Hepatocyte (in vitro differentiated cells): Measurements from ENCODE around the gene MXD3. TPM values are rescaled to one million over a fixed set of nuclear protein-coding genes. Genes with fewer than 3 reads are reported as not detected.

Experiments used
- DNase-seq: peaks from one replicate; pipeline ENCODE4 v3.0.0-alpha.2; 2016; ENCODE audit warnings: low spot score
- H2AFZ ChIP-seq: fragments of 200-600 bp; sonication (generic); 2 replicates; pipeline ENCODE4 v1.6.0; 2016; ENCODE audit warnings: antibody characterized with exemption, mild to moderate bottlenecking
- H3K27ac ChIP-seq: fragments of 200-600 bp; sonication (generic); 2 replicates; pipeline ENCODE4 v1.5.1; 2016; ENCODE audit warnings: mild to moderate bottlenecking
- H3K27me3 ChIP-seq: fragments of 200-600 bp; sonication (generic); 2 replicates; pipeline ENCODE4 v1.6.1; 2016
- H3K36me3 ChIP-seq: fragments of 200-600 bp; sonication (generic); replicated peaks from 2 replicates; pipeline ENCODE4 v1.5.1; 2016; ENCODE audit warnings: low read depth; ENCODE audit not compliant: insufficient read depth
- H3K4me1 ChIP-seq: fragments of 200-600 bp; sonication (generic); 2 replicates; pipeline ENCODE4 v1.5.1; 2016; ENCODE audit warnings: mild to moderate bottlenecking, moderate library complexity; ENCODE audit not compliant: insufficient read depth
- H3K4me2 ChIP-seq: fragments of 200-600 bp; sonication (generic); 2 replicates; pipeline ENCODE4 v1.6.0; 2016
- H3K4me3 ChIP-seq: fragments of 200-600 bp; sonication (generic); 2 replicates; pipeline ENCODE4 v1.5.1; 2016; ENCODE audit warnings: mild to moderate bottlenecking
- H3K79me2 ChIP-seq: fragments of 200-600 bp; sonication (generic); 2 replicates; pipeline ENCODE4 v1.6.0; 2017; ENCODE audit warnings: mild to moderate bottlenecking
- H3K9me2 ChIP-seq: fragments of 200-600 bp; sonication (generic); replicated peaks from 2 replicates; pipeline ENCODE4 v1.6.0; 2017; ENCODE audit warnings: mild to moderate bottlenecking; ENCODE audit not compliant: insufficient read depth
- H3K9me3 ChIP-seq: fragments of 200-600 bp; sonication (generic); 2 replicates; pipeline ENCODE4 v1.5.1; 2016; ENCODE audit warnings: low read depth, mild to moderate bottlenecking
- H4K20me1 ChIP-seq: fragments of 200-600 bp; sonication (generic); 2 replicates; pipeline ENCODE4 v1.6.0; 2016; ENCODE audit warnings: mild to moderate bottlenecking; ENCODE audit not compliant: insufficient read depth, poor library complexity, severe bottlenecking
- EZH2 ChIP-seq: fragments of 200-600 bp; sonication (generic); IDR thresholded peaks from 2 replicates; pipeline ENCODE4 v1.6.1; 2016; ENCODE audit warnings: antibody characterized with exemption, mild to moderate bottlenecking, borderline replicate concordance
- EZH2phosphoT487 ChIP-seq: fragments of 200-600 bp; sonication (generic); IDR thresholded peaks from one replicate; pipeline ENCODE4 v1.6.1; 2018; ENCODE audit warnings: antibody characterized with exemption, mild to moderate bottlenecking, low read depth, moderate library complexity; ENCODE audit not compliant: unreplicated experiment, severe bottlenecking
- WGBS: methylation state at CpG from one replicate; pipeline ENCODE4 v1.1.6; 2016; ENCODE audit warnings: low lambda C conversion rate; ENCODE audit errors: missing lambda C conversion rate; 5-methylcytosine and 5-hydroxymethylcytosine counted together
- polyA plus RNA-seq: library from polyadenylated mRNA; unstranded; fragments of >200 nt; fragmentation: Nextera tagmentation; extraction: Ambion mirVana; gene quantifications from 2 replicates; pipeline ENCODE4 v1.2.1, GENCODE V29; 2016
- total RNA-seq: library from RNA; depleted of rRNA; stranded (reverse); fragments of >200 nt; gene quantifications from 2 replicates; pipeline ENCODE4 v1.2.3, GENCODE V29; 2014
- TF ChIP-seq, protein P1 (sequence below): fragments of 200-600 bp; sonication (generic); IDR thresholded peaks from 2 replicates; pipeline ENCODE4 v1.5.1; 2016; ENCODE audit warnings: antibody characterized with exemption, mild to moderate bottlenecking; ENCODE audit not compliant: poor library complexity

MXD3 gene
- total and polyA plus RNA-seq, 2 experiments from 2014 or later = 11.9 to 22.3 TPM

DNA sequence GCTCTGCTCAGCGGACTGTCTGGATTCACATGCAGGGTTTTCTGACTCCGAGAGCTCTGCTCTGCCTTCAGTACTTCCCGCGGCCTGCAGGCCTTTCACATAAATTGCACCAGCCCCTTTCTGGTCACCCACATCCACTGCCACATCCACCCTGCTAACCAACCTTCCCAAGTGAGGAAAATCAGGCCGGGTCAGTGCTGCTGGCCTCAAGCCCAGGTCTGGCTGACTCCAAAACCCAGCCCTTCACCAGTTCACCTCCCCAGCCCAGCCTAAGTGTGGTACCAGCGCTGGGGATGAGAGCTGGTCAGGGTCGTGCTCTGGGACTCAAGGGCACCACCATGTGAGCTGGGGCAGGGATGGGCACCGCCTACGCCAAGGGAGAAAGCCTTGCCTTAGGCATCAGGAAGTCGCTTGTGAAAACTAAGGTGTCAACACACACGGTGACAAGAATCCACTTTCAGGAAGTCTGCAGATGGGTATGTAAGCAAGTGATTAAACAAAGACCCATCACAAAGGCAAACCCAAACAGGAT, 27.5 kb upstream of the MXD3 start:
- H2AFZ ChIP-seq = no peak overlapping the region
- H3K27ac ChIP-seq = no peak overlapping the region
- TF ChIP-seq EZH2 = no peak
- TF ChIP-seq, protein P1, sequence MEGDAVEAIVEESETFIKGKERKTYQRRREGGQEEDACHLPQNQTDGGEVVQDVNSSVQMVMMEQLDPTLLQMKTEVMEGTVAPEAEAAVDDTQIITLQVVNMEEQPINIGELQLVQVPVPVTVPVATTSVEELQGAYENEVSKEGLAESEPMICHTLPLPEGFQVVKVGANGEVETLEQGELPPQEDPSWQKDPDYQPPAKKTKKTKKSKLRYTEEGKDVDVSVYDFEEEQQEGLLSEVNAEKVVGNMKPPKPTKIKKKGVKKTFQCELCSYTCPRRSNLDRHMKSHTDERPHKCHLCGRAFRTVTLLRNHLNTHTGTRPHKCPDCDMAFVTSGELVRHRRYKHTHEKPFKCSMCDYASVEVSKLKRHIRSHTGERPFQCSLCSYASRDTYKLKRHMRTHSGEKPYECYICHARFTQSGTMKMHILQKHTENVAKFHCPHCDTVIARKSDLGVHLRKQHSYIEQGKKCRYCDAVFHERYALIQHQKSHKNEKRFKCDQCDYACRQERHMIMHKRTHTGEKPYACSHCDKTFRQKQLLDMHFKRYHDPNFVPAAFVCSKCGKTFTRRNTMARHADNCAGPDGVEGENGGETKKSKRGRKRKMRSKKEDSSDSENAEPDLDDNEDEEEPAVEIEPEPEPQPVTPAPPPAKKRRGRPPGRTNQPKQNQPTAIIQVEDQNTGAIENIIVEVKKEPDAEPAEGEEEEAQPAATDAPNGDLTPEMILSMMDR = no peak
- no peak for TF ChIP-seq EZH2phosphoT487
- H3K4me1 ChIP-seq = no peaks in the 10 kb centered on the region
- no peak overlapping the region for H3K4me3 ChIP-seq
- H3K79me2 ChIP-seq = peaks cover 50% of the 10 kb centered on the region
- no peaks in the 10 kb centered on the region for H3K9me2 ChIP-seq
- H4K20me1 ChIP-seq = peaks cover 16% of the 10 kb centered on the region
- no peaks in the 10 kb centered on the region for H3K9me3 ChIP-seq
- no peak overlapping the region for H3K4me2 ChIP-seq
- DNase-seq = no peak
- H3K27me3 ChIP-seq = no peaks in the 10 kb centered on the region
- 85% methylated on average over 11 of the region's 11 CpGs for WGBS
- H3K36me3 ChIP-seq = no peaks in the 10 kb centered on the region

DNA sequence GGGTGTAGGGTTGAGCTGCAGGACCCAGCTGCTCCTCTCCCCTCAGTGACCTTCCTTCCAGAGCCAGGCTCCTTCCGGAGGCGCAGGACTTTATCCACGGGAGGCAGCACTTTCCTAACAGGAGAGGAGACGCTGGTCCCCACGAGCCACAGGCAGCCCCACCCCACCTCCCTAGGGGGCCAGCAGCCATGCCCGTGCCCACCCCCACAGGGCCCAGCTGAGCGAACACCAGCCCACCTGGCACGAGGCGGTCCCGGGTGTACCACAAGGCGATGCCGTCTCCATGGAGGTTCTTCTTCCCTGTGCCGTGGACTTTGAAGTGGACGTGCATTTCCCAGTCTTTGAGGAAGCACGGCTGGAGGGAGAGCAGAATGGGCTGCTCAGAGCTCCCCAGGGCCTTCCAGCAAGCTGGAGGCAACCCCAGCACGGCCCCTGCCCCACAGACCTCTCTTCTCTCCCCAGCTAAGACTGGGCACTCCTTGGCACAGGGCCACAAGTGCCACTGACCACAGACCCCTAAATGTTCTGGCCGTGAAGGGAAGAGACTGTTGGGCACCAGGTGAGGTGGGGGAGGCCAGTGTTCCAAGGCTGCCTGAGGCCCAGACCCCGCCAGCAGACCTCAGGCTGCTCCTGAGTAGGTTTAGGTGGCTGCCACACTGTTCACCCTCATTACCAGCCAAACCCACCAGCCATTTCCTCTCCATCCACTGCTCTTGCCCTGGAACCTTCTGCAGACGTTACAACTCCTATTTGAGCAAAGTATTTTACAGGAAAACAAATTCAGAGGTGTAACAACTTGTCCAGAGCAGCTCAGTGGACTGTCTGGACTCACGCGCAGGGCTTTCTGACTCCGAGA, 26.8 kb upstream of the MXD3 start:
- 96% methylated on average over 14 of the region's 22 CpGs for WGBS
- TF ChIP-seq EZH2phosphoT487 = no peak
- no peak for TF ChIP-seq EZH2
- TF ChIP-seq, protein P1 = no peak
- DNase-seq = no peak
- Histone ChIP-seq H3K36me3 (no peaks in the 10 kb centered on the region), H2AFZ (no peak overlapping the region), H3K4me2 (no peak overlapping the region), H3K9me2 (no peaks in the 10 kb centered on the region), H3K27me3 (no peaks in the 10 kb centered on the region), H3K27ac (no peak overlapping the region), H4K20me1 (peaks cover 13% of the 10 kb centered on the region), H3K9me3 (no peaks in the 10 kb centered on the region), H3K4me3 (no peak overlapping the region), H3K79me2 (peaks cover 43% of the 10 kb centered on the region), H3K4me1 (no peaks in the 10 kb centered on the region)

DNA sequence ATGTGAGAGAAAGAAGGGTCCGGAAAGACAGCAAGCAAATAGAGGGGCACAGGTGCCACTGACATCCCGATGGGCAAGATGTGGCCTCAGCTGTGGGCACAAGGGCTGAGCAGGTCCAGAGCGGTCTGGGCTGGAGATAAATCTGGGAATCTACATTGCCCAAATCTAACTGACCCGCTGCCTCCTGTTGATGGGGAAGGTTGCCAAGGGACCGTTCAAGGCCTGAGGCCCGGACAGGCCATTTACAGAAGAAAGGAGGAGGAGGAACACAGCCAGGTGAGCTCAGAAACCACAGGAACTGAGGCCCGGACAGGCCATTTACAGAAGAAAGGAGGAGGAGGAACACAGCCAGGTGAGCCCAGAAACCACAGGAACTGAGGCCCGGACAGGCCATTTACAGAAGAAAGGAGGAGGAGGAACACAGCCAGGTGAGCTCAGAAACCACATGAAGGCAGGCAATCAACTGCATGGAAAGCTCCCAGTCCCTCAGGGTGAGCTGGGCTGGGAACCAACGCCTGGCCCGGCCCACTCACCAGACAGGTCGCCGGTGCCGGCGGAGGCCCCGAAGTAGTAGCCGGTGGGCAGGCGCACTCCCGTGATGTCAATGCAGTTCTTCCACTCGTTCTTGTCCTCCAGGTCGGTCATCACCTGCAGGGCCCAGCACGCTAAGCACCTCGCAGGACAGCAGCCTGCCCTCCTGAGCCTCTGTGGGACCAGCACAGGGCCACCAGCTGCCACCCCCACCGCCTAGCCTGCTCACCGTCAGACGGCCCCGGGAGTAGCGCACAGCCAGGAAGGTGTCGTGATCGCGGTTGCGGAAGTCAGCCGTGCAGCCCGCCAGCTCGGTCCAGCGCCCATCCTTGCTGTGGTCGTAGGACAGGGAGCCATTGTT, 25.2 kb upstream of the MXD3 start:
- TF ChIP-seq EZH2 = no peak
- TF ChIP-seq, protein P1 = no peak
- TF ChIP-seq EZH2phosphoT487 = no peak
- Histone ChIP-seq H2AFZ (no peak overlapping the region), H3K9me3 (no peaks in the 10 kb centered on the region), H3K36me3 (no peaks in the 10 kb centered on the region), H3K27me3 (no peaks in the 10 kb centered on the region), H3K9me2 (no peaks in the 10 kb centered on the region), H3K4me3 (no peak overlapping the region), H3K79me2 (peaks cover 26% of the 10 kb centered on the region), H3K27ac (no peak overlapping the region), H4K20me1 (peaks cover 7% of the 10 kb centered on the region), H3K4me1 (no peaks in the 10 kb centered on the region), H3K4me2 (no peak overlapping the region)
- no peak for DNase-seq
- 96% methylated on average over 35 of the region's 36 CpGs for WGBS
